ENCODE data around the gene COX7C.

COX7C gene

DNA sequence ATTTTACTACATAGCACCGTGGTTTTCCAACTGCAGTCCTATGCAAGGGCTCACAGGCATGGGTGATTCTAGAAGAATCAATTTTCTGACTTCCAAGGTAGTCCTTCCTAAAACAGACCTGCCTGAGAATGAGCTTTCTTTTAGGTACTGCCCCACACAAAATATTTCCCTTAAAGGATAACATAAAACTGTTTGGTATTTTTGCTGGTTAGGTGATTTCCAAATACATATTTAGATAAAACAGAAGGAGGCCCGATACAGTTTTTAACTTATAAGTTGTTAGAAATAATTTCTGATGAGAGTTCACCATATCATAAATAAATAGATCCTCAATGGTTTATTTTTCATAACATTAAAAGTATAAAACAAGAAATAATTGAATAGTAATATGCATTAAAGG is 46.4 kb downstream of the COX7C start:
- no peak for DNase-seq (ENCODE audit: low read depth in 2 of 2)

DNA sequence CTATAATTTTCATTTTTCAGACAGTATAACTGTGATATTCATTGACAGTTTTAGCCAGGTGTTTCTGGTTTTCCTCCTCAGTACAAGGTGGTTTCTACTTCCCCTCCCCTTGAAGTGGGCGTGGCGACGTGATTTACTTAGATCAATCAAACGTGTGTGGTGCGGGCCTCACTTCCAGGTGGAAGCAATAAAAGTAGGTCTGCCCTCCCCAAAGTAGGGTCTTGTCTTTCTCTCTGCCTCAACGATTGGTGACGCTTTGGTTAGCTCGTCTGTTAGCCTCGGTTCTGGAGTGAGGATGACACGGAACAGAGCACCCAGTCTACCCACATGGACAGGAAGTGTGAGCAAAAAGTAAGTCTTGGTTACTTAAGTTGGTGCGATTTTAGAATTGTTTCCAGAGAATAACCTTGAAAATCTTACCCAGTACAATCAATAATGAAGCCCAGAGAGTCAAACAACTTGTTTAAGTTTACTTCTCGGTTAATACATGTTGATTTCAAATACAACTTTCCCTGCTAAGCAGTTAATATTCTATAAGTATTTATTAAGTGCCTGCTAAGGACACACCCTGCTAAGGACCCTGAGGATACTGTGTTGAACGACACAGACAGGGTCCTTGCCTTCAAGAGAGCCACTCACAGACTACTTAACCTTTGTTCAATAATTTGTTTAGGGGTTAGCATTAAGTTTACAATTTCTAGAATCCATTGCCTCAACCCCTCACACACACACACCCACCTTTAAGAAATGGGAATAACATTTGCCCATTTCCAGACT is 48.4 kb downstream of the COX7C start:
- no peak for DNase-seq (ENCODE audit: low read depth in 2 of 2)

DNA sequence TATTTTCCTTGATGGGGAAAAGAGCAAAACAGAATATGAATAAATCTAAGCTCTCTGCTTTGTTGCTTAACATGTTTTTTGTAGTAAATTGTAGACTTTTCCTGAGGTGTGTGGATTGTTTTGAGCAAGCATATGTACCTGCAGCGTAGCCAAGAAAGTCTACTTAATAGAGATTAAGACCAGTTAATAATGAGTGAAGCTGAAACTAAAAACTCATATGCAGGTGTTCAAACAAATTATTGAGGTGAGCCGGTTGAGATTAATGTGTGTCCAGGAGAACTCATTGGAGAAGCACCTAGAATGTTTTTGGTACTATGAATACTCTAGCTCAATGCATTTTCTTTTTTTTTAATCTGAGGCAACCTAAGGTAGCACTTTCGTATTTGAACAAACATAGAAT is 49.2 kb downstream of the COX7C start:
- DNase-seq (ENCODE audit: low read depth in 2 of 2), result no peak
